Measurements from ENCODE around the gene NELL1. TPM values are rescaled to one million over a fixed set of nuclear protein-coding genes. Genes with fewer than 3 reads are reported as not detected.

The NELL1 gene
- total and polyA plus RNA-seq, 2 donors from 2014 or later, result 0.31 to 14.8 TPM

GRCh38 chr11:21278840-21279239 is 609.5 kb downstream of the NELL1 start:
- Histone ChIP-seq H3K36me3 (ENCODE audit: control insufficient read depth in 2 of 3, insufficient read depth in 3 of 3, low read length in 3 of 3) (no peaks in the 10 kb centered on the region), H3K9ac (ENCODE audit: low read length in 3 of 3) (no peak overlapping the region), H3K9me3 (ENCODE audit: control insufficient read depth in 2 of 3, insufficient read depth in 1 of 3, low read length in 3 of 3) (no peaks in the 10 kb centered on the region), H3K4me3 (ENCODE audit: low read length in 3 of 3) (no peak overlapping the region), H3K4me1 (ENCODE audit: control insufficient read depth in 2 of 3, insufficient read depth in 2 of 3, low read depth in 1 of 3, low read length in 3 of 3) (no peaks in the 10 kb centered on the region), H3K27ac (ENCODE audit: low read depth in 2 of 2, low read length in 2 of 2) (no peak overlapping the region), H3K27me3 (ENCODE audit: control insufficient read depth, insufficient read depth, low read length) (no peaks in the 10 kb centered on the region)
- no peak for DNase-seq
- TF ChIP-seq CTCF (IDR thresholded peaks at IDR 0.05; ENCODE audit: borderline replicate concordance, extremely low read depth, insufficient read depth), result no peak
- intact Hi-C loops (cut with DNase I), result no loop called here
- no peak for FAIRE-seq

GRCh38 chr11:21285104-21285503 is 615.7 kb downstream of the NELL1 start:
- Histone ChIP-seq H3K9ac (ENCODE audit: low read length in 3 of 3) (no peak overlapping the region), H3K27ac (ENCODE audit: low read depth in 2 of 2, low read length in 2 of 2) (no peak overlapping the region), H3K4me1 (ENCODE audit: control insufficient read depth in 2 of 3, insufficient read depth in 2 of 3, low read depth in 1 of 3, low read length in 3 of 3) (peaks cover 0 to 3% (median 0%) of the 10 kb centered on the region in 3 donors), H3K36me3 (ENCODE audit: control insufficient read depth in 2 of 3, insufficient read depth in 3 of 3, low read length in 3 of 3) (no peaks in the 10 kb centered on the region), H3K4me3 (ENCODE audit: low read length in 3 of 3) (no peak overlapping the region), H3K9me3 (ENCODE audit: control insufficient read depth in 2 of 3, insufficient read depth in 1 of 3, low read length in 3 of 3) (no peaks in the 10 kb centered on the region), H3K27me3 (ENCODE audit: control insufficient read depth, insufficient read depth, low read length) (no peaks in the 10 kb centered on the region)
- DNase-seq, result no peak
- no peak for FAIRE-seq
- no peak for TF ChIP-seq CTCF (IDR thresholded peaks at IDR 0.05; ENCODE audit: borderline replicate concordance, extremely low read depth, insufficient read depth)
- intact Hi-C loops (cut with DNase I), result no loop called here

GRCh38 chr11:21289686-21290085 is 620.3 kb downstream of the NELL1 start:
- FAIRE-seq (no peak), DNase-seq (no peak)
- intact Hi-C loops (cut with DNase I), result no loop called here
- TF ChIP-seq CTCF (IDR thresholded peaks at IDR 0.05; ENCODE audit: borderline replicate concordance, extremely low read depth, insufficient read depth), result no peak
- Histone ChIP-seq H3K27ac (ENCODE audit: low read depth in 2 of 2, low read length in 2 of 2) (no peak overlapping the region), H3K9me3 (ENCODE audit: control insufficient read depth in 2 of 3, insufficient read depth in 1 of 3, low read length in 3 of 3) (no peaks in the 10 kb centered on the region), H3K4me3 (ENCODE audit: low read length in 3 of 3) (no peak overlapping the region), H3K4me1 (ENCODE audit: control insufficient read depth in 2 of 3, insufficient read depth in 2 of 3, low read depth in 1 of 3, low read length in 3 of 3) (peaks cover 0 to 3% (median 0%) of the 10 kb centered on the region in 3 donors), H3K36me3 (ENCODE audit: control insufficient read depth in 2 of 3, insufficient read depth in 3 of 3, low read length in 3 of 3) (no peaks in the 10 kb centered on the region), H3K9ac (ENCODE audit: low read length in 3 of 3) (no peak overlapping the region), H3K27me3 (ENCODE audit: control insufficient read depth, insufficient read depth, low read length) (no peaks in the 10 kb centered on the region)

- H3K4me1 ChIP-seq (ENCODE audit: control insufficient read depth in 2 of 3, insufficient read depth in 2 of 3, low read depth in 1 of 3, low read length in 3 of 3), result no peaks in the 10 kb centered on the region
- H3K36me3 ChIP-seq (ENCODE audit: control insufficient read depth in 2 of 3, insufficient read depth in 3 of 3, low read length in 3 of 3), result no peaks in the 10 kb centered on the region
- DNase-seq (no peak), FAIRE-seq (no peak)
- H3K9ac ChIP-seq (ENCODE audit: low read length in 3 of 3), result no peak overlapping the region
- no peaks in the 10 kb centered on the region for H3K27me3 ChIP-seq (ENCODE audit: control insufficient read depth, insufficient read depth, low read length)
- no peak overlapping the region for H3K27ac ChIP-seq (ENCODE audit: low read depth in 2 of 2, low read length in 2 of 2)
- no peak overlapping the region for H3K4me3 ChIP-seq (ENCODE audit: low read length in 3 of 3)
- intact Hi-C loops (cut with DNase I), result no loop called here
- no peaks in the 10 kb centered on the region for H3K9me3 ChIP-seq (ENCODE audit: control insufficient read depth in 2 of 3, insufficient read depth in 1 of 3, low read length in 3 of 3)
- no peak for TF ChIP-seq CTCF (IDR thresholded peaks at IDR 0.05; ENCODE audit: borderline replicate concordance, extremely low read depth, insufficient read depth)
These were observed 626.1 kb downstream of the NELL1 start for GRCh38 chr11:21295508-21295907.

Data from kidney (tissue), 14 donors.